GM19324 (cell line): ENCODE results near the gene LHFPL3.

Experiments
- ATAC-seq: cut with Tn5 transposase; IDR thresholded peaks from one replicate; pipeline ENCODE4 v1.9.1; 2021; ENCODE audit warnings: mild to moderate bottlenecking, moderate library complexity; ENCODE audit not compliant: unreplicated experiment, low FRiP score

The LHFPL3 gene

DNA sequence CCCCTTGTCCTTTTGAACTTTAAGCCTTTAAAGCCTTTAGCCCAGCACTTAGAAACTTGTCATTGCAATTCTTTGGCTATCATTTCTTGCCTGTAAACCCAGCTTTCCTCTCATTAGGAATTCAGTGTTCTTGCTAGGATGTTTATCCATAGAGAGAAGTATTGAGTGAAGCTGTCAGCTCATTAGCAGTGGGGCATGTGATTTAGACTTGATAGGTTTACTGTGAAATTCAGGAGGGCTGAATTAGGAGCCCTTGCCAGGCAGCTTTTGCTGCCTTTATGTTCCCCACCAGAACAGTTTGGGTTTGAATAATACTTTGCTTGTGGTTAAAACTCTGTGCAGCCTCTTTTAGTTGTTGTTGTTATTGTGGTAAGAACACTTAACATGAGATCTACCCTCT lies 39.5 kb downstream of the LHFPL3 start:
- no peak for ATAC-seq

GRCh38 chr7:104371216-104371979 lies 43.0 kb downstream of the LHFPL3 start:
- ATAC-seq = no peak

GRCh38 chr7:104371980-104372357 lies 43.6 kb downstream of the LHFPL3 start:
- no peak for ATAC-seq

- no peak for ATAC-seq
Observed at GRCh38 chr7:104382616-104383015, 54.2 kb downstream of the LHFPL3 start.

DNA sequence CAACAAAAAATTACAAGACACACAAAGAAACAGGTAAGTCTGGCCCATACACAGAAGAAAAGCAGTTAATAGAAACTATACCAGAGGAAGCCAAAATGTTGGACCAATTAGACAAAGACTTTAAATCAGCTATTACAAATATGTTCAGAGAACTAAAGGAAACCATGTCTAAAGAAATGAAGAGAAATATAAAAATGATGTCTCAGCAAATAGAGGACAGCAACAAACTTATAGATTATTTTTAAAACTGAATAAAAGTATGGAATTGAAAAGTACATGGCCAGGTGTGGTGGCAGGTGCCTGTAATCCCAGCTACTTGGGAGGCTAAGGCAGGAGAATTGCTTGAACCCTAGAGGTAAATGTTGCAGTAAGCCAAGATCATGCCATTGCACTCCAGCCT lies 58.5 kb downstream of the LHFPL3 start:
- no peak for ATAC-seq

DNA sequence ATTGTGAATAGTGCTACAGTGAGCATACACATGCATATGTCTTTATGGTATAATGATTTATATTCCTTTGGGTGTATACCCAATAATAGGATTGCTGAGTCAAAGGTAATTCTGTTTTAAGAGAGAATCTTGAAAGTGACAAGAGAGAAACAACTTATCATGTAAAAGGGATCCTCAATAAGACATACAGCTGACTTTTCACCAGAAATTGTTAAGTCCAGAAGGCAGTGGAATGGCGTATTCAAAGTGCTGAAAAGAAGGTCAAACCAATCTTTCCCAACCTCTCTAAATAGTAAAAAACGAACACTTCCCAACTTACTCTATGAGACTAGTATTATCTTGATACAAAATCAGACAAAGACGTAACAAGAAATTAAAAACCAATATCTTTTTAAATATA lies 59.8 kb downstream of the LHFPL3 start:
- ATAC-seq = no peak

DNA sequence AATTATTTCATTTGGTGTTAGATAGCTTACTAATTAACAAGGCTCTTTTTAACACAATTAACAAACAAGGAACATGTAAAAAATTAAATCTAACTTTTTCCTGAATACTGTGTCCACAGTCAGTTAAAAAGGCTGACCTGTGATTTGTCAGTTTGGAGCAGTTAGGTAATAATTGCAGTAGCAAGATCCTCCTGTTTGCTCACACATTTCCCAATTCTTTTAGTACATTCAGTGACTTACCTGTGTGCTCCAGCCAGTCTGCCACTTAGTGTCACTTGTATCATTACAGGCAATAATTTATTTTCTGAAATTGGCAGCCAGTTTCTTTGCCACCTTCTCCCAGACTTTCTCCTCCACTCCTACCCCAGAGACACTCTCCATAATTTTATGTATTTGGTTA lies 66.8 kb downstream of the LHFPL3 start:
- ATAC-seq = no peak

DNA sequence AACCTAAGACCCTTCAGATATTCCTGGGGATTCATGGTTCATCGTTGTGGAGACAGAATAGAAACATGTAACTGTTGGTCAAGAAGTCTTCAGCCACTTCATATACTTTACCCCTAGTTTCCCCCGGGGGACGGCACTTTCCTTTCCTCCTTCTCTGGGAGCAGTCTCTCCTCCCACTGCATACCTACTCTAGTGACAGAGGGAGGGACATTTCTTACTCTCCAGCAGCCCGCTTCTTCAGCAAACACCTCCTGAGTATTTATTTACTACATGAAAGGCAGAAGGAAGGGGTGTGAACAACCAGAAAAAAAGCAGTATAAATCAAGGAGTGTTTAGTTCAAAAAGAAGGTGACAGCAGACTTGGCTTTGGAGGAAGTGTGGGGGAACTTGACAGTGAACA lies 69.0 kb downstream of the LHFPL3 start:
- ATAC-seq = no peak

GRCh38 chr7:104408371-104408770 lies 80.0 kb downstream of the LHFPL3 start:
- no peak for ATAC-seq

DNA sequence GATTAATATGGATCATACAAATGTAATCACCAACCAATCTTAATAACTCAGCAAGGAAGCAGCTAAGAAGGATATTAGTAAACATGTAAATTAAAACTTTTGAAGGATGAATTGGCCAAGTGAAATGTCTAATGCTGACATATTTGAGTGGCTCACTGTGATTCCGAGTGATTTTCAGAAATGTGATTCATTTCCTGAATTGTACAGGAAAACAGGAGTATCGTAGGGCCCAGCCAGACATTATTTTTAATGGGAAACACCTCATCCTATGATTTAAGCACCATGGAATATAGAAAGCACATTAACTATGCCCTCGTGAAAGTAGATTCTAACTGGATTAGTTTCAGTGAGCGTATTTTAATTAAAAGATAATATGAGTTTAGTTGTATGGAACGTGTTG lies 82.3 kb downstream of the LHFPL3 start:
- ATAC-seq = no peak

DNA sequence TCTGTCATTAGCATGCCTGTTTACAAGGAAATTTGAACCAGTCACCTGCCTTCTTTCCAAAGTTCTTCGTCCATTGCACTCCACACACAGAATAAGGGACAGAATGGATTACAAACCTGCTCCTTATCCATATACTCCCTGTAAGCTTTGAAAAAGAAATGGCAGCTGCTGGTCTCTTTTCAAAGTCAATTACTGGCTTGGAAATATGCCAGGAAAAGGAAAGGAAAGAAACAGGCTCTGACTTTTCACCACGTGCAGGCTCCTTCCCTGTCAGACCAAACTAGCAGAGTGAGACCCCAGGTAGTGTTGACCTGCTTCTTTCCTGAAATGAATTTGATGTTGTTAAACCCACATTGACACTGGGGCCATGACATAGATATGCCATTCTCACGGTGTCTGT lies 84.5 kb downstream of the LHFPL3 start:
- ATAC-seq = no peak

DNA sequence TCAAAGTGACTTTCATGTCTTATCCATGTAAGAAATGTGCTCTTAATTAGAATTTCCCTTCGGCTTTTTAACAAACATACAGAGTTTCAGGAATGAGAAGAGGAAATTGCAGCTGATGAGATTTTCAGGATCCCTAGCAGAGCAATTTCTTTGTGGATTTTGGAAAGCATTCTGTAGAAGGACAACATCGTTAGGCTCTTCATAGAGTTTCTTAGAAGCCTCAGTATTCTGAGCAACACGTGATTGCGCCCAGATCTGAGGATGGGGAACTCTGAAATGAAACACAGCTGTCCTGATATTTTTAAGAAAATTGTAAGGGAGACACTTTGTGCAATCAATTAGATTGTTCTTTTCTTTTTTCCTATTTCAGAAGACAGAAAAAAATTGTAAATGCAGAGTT lies 85.8 kb downstream of the LHFPL3 start:
- no peak for ATAC-seq

DNA sequence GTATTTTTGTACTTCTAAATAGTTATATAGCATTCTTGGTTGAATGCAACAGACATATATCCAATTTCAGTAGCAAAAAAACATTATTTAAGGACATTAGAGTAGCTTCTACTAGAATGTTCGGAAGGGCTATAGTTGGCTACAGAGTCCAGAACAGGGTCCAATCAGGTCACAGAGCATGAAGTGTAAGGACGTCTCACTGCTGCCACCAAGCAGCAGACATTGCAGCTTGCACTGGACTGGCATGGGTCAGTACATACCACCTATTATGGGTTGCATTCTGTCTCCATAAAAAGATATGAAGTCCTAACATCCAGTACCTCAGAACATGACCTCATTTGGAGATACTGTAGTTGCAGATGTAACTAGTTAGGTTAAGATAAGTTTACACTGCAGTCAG lies 87.3 kb downstream of the LHFPL3 start:
- no peak for ATAC-seq

- ATAC-seq = no peak
Observed at GRCh38 chr7:104416866-104417393, 88.5 kb downstream of the LHFPL3 start.

- no peak for ATAC-seq
Observed at GRCh38 chr7:104431930-104432329, 103.5 kb downstream of the LHFPL3 start.

- no peak for ATAC-seq
Observed at GRCh38 chr7:104434129-104434528, 105.7 kb downstream of the LHFPL3 start.

DNA sequence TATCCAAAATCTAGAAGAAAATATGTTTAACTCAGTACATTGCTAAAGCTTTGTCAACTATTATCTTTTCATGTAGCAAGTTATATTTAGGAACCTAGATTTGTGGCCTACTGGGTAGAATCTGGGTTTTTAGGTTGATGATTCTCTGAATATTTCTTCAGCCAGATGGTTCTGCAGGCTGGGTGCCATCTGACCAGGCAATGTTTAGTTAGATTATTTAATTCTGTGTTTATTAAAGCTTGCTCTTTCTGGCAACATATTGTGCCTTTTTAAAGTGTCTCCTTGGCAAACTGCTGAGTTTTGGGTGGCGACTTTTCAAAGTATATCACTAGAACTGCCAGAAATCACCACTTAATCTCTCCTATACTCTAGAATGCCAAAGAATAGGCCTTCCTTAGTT lies 114.1 kb downstream of the LHFPL3 start:
- no peak for ATAC-seq

GRCh38 chr7:104444017-104444416 lies 115.6 kb downstream of the LHFPL3 start:
- no peak for ATAC-seq

DNA sequence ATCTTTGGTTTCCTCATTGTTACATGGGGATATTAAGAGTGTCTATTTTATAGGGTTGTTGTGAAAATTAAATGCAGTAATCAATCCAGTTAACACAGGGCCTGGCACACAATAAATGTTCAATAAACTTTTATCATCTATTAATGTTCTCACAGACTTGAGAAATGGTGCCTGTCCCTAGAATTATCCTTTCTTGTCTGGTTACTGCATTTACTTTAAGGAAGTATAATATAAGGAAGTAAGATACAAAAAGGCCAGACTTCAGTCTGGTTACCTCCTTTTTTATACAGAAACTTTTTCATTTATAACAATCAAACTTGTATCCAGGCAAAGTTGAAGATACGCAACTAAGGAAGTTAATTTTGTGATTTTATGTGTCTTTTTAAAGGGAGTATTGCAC lies 117.0 kb downstream of the LHFPL3 start:
- no peak for ATAC-seq

DNA sequence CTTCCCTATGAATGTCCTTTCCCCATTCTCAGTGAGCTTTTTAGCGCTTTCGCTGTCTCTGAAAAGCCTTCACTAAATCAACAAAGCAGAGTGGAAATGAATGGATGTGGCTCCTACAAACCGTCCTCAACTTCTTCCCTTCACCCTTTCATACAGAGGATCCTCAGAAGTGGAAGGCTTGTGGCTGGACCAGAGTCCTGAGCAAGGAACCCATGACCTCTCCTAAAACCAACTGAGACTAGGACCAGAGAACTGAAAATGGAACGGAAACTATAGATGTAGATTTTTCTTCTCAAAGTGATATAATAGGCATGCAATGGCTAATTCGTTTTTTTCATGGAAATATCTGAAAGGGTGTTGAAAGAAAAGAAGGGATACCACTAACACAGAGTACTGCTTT lies 122.5 kb downstream of the LHFPL3 start:
- ATAC-seq = no peak

DNA sequence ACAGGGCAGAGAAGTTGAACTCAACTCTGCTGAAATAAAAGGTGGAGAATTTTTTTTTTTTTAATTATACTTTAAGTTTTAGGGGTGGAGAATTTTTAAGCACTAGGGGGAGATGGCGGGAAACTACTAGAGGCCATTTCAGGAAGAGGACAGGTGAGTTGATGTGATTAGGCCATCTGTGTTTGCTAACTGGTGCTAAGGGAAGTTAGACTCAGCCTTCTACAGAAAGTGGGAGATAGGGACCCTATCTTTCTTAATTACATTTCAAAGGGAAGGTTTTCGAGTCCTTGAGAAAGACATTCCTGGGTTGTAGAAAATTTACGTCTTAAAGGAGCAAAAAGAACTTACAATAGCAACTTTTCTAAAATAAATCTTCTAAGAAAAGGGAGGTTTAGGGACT lies 124.8 kb downstream of the LHFPL3 start:
- ATAC-seq = no peak

DNA sequence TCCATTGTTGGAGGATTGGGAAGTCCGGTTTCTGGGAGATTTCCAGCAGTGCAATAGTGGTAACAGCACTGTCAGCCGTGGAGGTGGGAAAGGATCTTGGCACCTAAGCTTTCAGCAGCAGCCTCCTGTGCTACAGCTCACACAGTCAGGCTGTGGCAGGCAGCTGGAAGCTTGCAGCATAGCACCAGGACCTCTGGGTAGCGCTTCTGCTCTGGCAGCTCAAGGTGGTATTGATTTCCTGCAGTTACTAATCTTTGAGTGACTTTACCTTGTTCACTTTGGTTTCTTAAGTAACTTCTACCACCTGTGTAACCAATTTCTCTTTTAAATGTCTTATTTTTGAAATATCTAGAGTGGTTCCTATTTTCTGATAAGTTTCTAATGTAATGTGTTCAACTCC lies 130.5 kb downstream of the LHFPL3 start:
- no peak for ATAC-seq
